ENCODE measurements around the gene NTSR1.

- no peak for TF ChIP-seq CTCF (IDR thresholded peaks at IDR 0.05; ENCODE audit: low read depth, low read length, poor library complexity, severe bottlenecking)
- no peak for TF ChIP-seq EZH2phosphoT487 (IDR thresholded peaks at IDR 0.05; ENCODE audit: borderline replicate concordance, low read length)
Measured at GRCh38 chr20:62714006-62714405, 5.4 kb downstream of the NTSR1 start.

Measured in DOHH2 (cell line).